Epithelial cell of esophagus (primary cell): ENCODE measurements around the gene ARHGAP29.

Source experiments
- DNase-seq: peaks from one replicate; pipeline ENCODE4 v3.0.0; 2010; ENCODE audit warnings: low read depth
- H3K4me3 ChIP-seq: 2 replicates; pipeline ENCODE4 v1.5.1; 2011; ENCODE audit warnings: mild to moderate bottlenecking, low read length, control low read depth
- TF ChIP-seq, protein P1 (sequence below): IDR thresholded peaks from 2 replicates; pipeline ENCODE4 v1.5.1; 2011; ENCODE audit warnings: low read depth, mild to moderate bottlenecking, low read length, control low read depth, inconsistent platforms; ENCODE audit not compliant: insufficient read depth; ENCODE audit errors: missing control alignments

The ARHGAP29 gene

DNA sequence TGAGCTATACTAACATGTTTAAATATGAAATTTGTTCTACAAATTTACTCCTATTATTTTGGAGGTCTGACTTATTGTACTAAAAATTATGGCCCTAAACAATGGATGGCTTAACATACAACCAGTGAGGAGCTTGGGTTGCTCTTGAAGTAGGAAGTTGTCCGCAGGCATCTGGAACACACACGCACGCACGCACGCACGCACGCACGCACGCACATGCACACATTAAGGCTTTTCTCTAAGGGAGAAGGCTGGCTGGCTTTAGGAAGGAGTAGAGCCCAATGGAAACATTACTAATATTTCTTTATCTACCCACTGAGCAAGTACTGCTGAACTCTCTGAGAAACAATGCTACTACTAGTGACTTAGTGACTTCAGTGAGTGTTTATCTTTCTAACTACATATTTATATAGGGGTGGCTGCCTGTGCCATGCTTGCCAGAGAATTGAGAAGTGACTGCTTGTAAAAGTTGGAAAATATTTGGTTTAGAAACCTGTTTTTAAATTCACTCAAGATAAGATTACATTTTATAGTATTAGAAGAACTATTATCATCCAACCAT is 16.2 kb upstream of the ARHGAP29 start:
- DNase-seq = no peak
- no peak overlapping the region for H3K4me3 ChIP-seq
- TF ChIP-seq, protein P1, sequence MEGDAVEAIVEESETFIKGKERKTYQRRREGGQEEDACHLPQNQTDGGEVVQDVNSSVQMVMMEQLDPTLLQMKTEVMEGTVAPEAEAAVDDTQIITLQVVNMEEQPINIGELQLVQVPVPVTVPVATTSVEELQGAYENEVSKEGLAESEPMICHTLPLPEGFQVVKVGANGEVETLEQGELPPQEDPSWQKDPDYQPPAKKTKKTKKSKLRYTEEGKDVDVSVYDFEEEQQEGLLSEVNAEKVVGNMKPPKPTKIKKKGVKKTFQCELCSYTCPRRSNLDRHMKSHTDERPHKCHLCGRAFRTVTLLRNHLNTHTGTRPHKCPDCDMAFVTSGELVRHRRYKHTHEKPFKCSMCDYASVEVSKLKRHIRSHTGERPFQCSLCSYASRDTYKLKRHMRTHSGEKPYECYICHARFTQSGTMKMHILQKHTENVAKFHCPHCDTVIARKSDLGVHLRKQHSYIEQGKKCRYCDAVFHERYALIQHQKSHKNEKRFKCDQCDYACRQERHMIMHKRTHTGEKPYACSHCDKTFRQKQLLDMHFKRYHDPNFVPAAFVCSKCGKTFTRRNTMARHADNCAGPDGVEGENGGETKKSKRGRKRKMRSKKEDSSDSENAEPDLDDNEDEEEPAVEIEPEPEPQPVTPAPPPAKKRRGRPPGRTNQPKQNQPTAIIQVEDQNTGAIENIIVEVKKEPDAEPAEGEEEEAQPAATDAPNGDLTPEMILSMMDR = no peak

DNA sequence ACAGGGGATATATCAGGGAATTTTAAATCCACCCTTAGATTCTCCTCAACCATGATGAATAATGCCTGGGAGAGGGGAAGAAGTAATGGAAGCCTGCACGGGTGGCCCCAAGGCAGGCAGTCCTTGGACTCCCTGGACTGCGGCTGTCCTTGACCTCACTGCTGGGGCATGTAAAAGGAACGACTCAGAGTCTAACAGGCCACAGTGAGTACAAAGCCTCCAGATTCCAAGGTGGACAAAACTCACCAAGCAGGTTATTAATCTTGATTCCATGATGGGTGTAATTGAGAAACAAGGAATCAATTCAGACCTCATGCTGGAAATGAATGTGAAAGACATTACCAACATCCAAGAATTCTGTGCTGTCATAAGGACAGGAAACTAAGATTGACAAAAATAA is 13.0 kb upstream of the ARHGAP29 start:
- TF ChIP-seq, protein P1 = no peak
- H3K4me3 ChIP-seq = no peak overlapping the region
- peak; percentile 53 for DNase-seq

DNA sequence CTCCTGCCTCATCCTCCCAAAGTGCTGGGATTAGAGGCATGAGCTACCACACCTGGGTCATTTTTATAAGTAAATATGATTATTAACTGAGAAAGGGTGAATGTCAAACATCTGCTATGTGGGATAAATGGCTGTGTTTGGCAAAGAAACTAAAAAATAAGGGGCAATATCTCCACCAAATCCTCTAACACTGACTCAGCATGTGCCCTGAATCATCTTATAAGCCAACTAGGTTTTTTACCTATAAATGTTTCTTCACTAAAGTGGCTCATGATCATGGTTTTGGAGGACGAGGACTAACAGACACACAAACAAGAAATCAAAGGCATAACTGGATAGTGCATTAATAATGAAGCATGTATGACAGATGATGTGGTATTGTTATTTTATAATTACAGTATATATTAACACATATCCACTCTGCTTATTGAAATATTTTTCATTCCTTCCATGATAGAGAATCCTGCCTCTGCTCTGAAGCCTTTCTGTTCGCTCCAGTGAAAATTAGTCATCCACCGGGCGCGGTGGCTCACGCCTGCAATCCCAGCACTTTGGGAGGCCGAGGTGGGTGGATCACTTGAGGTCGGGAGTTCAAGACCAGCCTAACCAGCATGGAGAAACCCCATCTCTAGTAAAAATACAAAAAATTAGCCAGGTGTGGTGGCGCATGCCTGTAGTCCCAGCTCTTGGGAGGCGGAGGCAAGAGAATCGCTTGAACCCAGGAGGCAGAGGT is 11.7 kb upstream of the ARHGAP29 start:
- H3K4me3 ChIP-seq = no peak overlapping the region
- TF ChIP-seq, protein P1 = no peak
- DNase-seq = peak; percentile 32

DNA sequence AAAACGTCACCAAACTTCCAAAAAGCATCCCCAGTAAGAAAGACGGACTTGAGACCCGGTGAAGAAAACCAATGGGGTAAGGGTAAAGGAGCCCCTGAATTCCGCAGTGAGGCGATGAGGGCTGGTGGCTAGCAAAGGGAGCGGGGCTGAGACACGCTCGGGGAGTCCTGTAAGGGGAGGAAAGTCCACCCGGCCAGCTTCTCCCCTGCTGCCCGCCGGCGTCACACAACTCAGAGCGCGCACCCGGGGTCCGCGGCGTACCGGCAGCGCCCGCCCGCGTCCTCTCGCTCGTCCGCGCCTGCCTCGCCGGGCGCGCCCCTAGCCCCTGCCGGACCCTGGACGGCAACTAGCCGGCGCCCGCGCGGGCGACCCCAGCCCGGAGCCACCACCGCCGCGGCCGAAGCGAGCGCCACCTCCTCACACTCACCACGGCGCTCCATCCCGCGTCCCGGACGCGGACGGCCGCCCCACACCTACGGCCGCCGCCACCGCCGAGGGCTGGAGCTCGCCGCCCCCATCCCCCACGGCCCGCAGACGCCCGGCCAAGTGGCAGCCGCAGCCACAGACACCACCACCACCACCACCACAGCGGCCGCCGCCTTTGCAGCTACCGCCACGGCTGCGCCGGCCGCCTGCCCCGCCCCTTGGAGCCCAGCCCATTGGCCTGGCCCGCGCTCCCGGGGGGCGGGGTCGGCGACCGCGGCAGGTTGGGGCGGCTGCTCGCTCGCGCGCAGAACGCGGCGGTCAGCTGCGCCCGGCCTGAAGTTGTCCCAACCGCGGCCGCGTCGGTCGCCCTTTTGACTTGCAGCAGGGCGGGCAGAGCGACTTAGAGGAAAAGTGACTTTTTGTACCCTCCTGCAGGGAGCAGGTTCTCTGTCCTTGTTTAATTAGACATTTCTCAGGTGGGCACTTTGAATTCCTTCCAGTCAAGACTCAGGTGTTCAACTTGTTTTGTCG is 10.0 kb upstream of the ARHGAP29 start:
- TF ChIP-seq, protein P1 = no peak
- peak; percentile 79 for DNase-seq
- peak overlapping the region; percentile 72 for H3K4me3 ChIP-seq

DNA sequence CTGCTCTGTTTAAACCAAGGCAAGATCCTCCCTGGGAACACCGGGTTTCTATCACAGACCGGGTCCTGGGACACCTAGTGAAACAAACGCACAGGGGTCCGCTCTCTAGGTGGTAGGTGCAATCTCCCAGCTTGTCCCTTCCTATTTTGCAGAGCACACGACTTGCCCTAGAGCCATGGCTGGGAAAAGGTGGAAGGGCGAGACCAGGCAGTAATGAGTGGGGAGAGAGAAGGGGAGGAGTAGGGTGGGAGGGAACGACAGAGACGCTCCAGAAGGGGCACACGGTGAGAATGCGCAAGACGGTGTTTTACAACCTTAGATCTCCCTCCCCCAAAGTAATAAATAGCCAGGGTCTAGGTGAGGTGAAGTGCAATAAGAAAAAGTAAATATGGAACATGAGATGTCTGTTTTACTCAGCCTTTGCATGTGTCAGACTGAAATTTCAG is 9.3 kb upstream of the ARHGAP29 start:
- DNase-seq = peak; percentile 27
- peak overlapping the region; percentile 72 for H3K4me3 ChIP-seq
- TF ChIP-seq, protein P1 = no peak

DNA sequence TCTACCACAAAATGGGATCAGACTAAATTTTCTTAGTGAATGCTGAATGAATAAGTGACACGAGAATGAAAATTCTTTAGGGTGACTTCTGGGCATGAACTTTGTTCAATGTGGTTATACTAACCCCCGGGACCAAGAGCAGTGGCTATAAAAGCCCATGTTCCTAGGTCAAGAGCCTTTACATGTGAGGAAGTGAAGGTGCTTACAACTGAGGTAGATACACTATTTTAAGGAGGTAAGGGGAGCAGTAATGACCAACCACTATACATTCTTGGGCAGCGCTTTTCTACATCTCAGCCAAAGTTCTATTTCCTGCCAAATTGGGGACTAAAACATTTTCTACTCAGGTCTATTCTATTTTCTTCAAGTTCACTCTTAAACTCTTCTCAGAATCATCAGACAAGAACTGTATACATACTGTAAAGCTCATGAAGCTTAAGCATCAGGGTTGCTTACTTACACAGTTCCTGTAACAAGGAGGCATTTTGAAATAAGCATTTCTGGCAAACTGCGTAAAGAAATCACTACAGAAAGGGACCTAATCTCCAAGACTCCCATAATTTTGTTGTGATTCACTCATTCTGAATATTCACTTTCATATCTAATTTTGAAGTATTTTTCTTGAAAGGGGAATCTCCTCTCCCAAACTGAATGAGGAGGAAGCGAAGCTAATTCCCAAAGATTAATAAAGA is 8.5 kb upstream of the ARHGAP29 start:
- TF ChIP-seq, protein P1 = no peak
- no peak for DNase-seq
- no peak overlapping the region for H3K4me3 ChIP-seq
